H9 (cell line): ENCODE measurements around the gene PCDHGA3. TPM values are rescaled to one million over a fixed set of nuclear protein-coding genes. Genes with fewer than 3 reads are reported as not detected.

ENCODE experiments used
- DNase-seq: peaks from one replicate; pipeline ENCODE4 v3.0.0-alpha.2; 2017
- H2AFZ ChIP-seq: one replicate; pipeline ENCODE4 v1.6.1; 2013; ENCODE audit warnings: mild to moderate bottlenecking, low read length, control low read depth, moderate library complexity
- H2AK5ac ChIP-seq: 2 replicates; pipeline ENCODE4 v1.6.1; 2013; ENCODE audit warnings: low read length, control low read depth, mixed read lengths; ENCODE audit not compliant: insufficient read length
- H2BK120ac ChIP-seq: one replicate; pipeline ENCODE4 v1.6.1; 2013; ENCODE audit warnings: low read depth, mild to moderate bottlenecking, low read length, control low read depth, inconsistent platforms; ENCODE audit not compliant: poor library complexity, severe bottlenecking
- H2BK12ac ChIP-seq: 2 replicates; pipeline ENCODE4 v1.6.1; 2013; ENCODE audit warnings: low read length, control low read depth, mixed read lengths, low read depth; ENCODE audit not compliant: insufficient read length
- H2BK15ac ChIP-seq: 2 replicates; pipeline ENCODE4 v1.6.1; 2013; ENCODE audit warnings: low read depth, low read length, control low read depth
- H2BK20ac ChIP-seq: one replicate; pipeline ENCODE4 v1.6.1; 2013; ENCODE audit warnings: low read depth, mild to moderate bottlenecking, low read length, control low read depth, inconsistent platforms; ENCODE audit not compliant: poor library complexity, severe bottlenecking
- H2BK5ac ChIP-seq: 2 replicates; pipeline ENCODE4 v1.6.1; 2013; ENCODE audit warnings: low read length, control low read depth, mixed read lengths; ENCODE audit not compliant: insufficient read length
- H3K14ac ChIP-seq: 2 replicates; pipeline ENCODE4 v1.6.1; 2013; ENCODE audit warnings: low read length, control low read depth; ENCODE audit not compliant: insufficient read depth
- H3K18ac ChIP-seq: 2 replicates; pipeline ENCODE4 v1.6.1; 2013; ENCODE audit warnings: low read depth, mild to moderate bottlenecking, mixed read lengths, low read length, control low read depth; ENCODE audit not compliant: insufficient read length
- H3K23ac ChIP-seq: 2 replicates; pipeline ENCODE4 v1.6.1; 2013; ENCODE audit warnings: low read length, control low read depth, mixed read lengths, low read depth; ENCODE audit not compliant: insufficient read length
- H3K23me2 ChIP-seq: 2 replicates; pipeline ENCODE4 v1.6.1; 2013; ENCODE audit warnings: low read depth, mild to moderate bottlenecking, mixed read lengths, low read length, control low read depth; ENCODE audit not compliant: insufficient read length, poor library complexity, severe bottlenecking
- H3K27ac ChIP-seq: 2 replicates; pipeline ENCODE4 v1.5.1; 2013; ENCODE audit warnings: low read length, control low read depth, mixed read lengths, low read depth; ENCODE audit not compliant: insufficient read length
- H3K27me3 ChIP-seq: 2 replicates; pipeline ENCODE4 v1.6.1; 2013; ENCODE audit warnings: low read length, control low read depth, inconsistent platforms; ENCODE audit not compliant: insufficient read depth
- H3K4ac ChIP-seq: 2 replicates; pipeline ENCODE4 v1.6.1; 2013; ENCODE audit warnings: low read depth, mild to moderate bottlenecking, control low read depth, inconsistent platforms, low read length, moderate library complexity
- H3K4me1 ChIP-seq: 2 replicates; pipeline ENCODE4 v1.6.1; 2013; ENCODE audit warnings: low read length, control low read depth, inconsistent platforms; ENCODE audit not compliant: insufficient read depth
- H3K4me2 ChIP-seq: 2 replicates; pipeline ENCODE4 v1.6.1; 2013; ENCODE audit warnings: low read length, control low read depth, mixed read lengths; ENCODE audit not compliant: insufficient read length, insufficient read depth
- H3K56ac ChIP-seq: 2 replicates; pipeline ENCODE4 v1.6.1; 2013; ENCODE audit warnings: low read depth, mild to moderate bottlenecking, mixed read lengths, low read length, control low read depth; ENCODE audit not compliant: insufficient read length
- H3K79me1 ChIP-seq: 2 replicates; pipeline ENCODE4 v1.6.1; 2013; ENCODE audit warnings: low read depth, mild to moderate bottlenecking, moderate library complexity, low read length, control low read depth, inconsistent platforms; ENCODE audit not compliant: insufficient read depth, poor library complexity, severe bottlenecking
- H3K79me2 ChIP-seq: 2 replicates; pipeline ENCODE4 v1.6.1; 2013; ENCODE audit warnings: low read length, control low read depth, inconsistent platforms; ENCODE audit not compliant: insufficient read depth
- H3K9ac ChIP-seq: 2 replicates; pipeline ENCODE4 v1.6.1; 2013; ENCODE audit warnings: low read length, control low read depth, mixed read lengths; ENCODE audit not compliant: insufficient read length; ENCODE audit errors: extremely low read depth
- H3K9me3 ChIP-seq: one replicate; pipeline ENCODE4 v1.6.1; 2013; ENCODE audit warnings: low read depth, low read length, inconsistent platforms; ENCODE audit not compliant: control insufficient read depth
- H3T11ph ChIP-seq: one replicate; pipeline ENCODE4 v1.6.1; 2013; ENCODE audit warnings: mild to moderate bottlenecking, low read length, control low read depth, inconsistent platforms
- H4K20me1 ChIP-seq: one replicate; pipeline ENCODE4 v1.6.1; 2013; ENCODE audit not compliant: control insufficient read depth, insufficient read length, insufficient read depth
- H4K5ac ChIP-seq: 2 replicates; pipeline ENCODE4 v1.6.1; 2013; ENCODE audit warnings: low read depth, mild to moderate bottlenecking, mixed read lengths, low read length, control low read depth; ENCODE audit not compliant: insufficient read length
- H4K8ac ChIP-seq: replicated peaks from 2 replicates; pipeline ENCODE4 v1.6.1; 2013; ENCODE audit warnings: low read length, control low read depth, mixed read lengths, low read depth; ENCODE audit not compliant: insufficient read length
- H4K91ac ChIP-seq: 2 replicates; pipeline ENCODE4 v1.6.1; 2013; ENCODE audit warnings: low read depth, mild to moderate bottlenecking, moderate library complexity, mixed read lengths, low read length, control low read depth; ENCODE audit not compliant: insufficient read length
- H3K27ac Mint-ChIP-seq, 3 experiments: 2 replicates in 2 of 3; 3 replicates in 1 of 3; pipeline ENCODE4 v1.8.0; 2020 to 2021; ENCODE audit warnings: mixed read lengths in 3 of 3, mild to moderate bottlenecking in 1 of 3, moderate library complexity in 1 of 3
- H3K27me3 Mint-ChIP-seq: 2 replicates; pipeline ENCODE4 v1.8.0; 2021; ENCODE audit warnings: low read depth, mild to moderate bottlenecking, moderate library complexity, mixed read lengths
- H3K36me3 Mint-ChIP-seq, 3 experiments: 2 replicates in 2 of 3; 3 replicates in 1 of 3; pipeline ENCODE4 v1.8.0; 2020 to 2021; ENCODE audit warnings: low read depth in 3 of 3, mixed read lengths in 3 of 3; ENCODE audit not compliant: insufficient read depth in 1 of 3
- H3K4me1 Mint-ChIP-seq, 2 experiments: 2 replicates each; pipeline ENCODE4 v1.8.0; 2020; ENCODE audit warnings: mixed read lengths in 2 of 2
- H3K4me3 Mint-ChIP-seq, 2 experiments: 2 replicates in 1 of 2; 3 replicates in 1 of 2; pipeline ENCODE4 v1.8.0; 2020 to 2021; ENCODE audit warnings: mild to moderate bottlenecking in 2 of 2, mixed read lengths in 2 of 2, moderate library complexity in 1 of 2
- H3K9me3 Mint-ChIP-seq, 2 experiments: 2 replicates in 1 of 2; 3 replicates in 1 of 2; pipeline ENCODE4 v1.8.0; 2020; ENCODE audit warnings: mild to moderate bottlenecking in 2 of 2, mixed read lengths in 2 of 2, moderate library complexity in 1 of 2
- CTCF ChIP-seq: fragments of 200-600 bp; sonication (generic); conservative IDR thresholded peaks from 3 replicates; pipeline ENCODE4 v1.8.0; 2021; ENCODE audit warnings: antibody characterized with exemption, mild to moderate bottlenecking
- WGBS: extraction: QIAGEN DNeasy Blood & Tissue Kit; methylation state at CpG from one replicate; pipeline ENCODE4 v1.1.7; 2013; ENCODE audit warnings: missing lambda C conversion rate, low lambda C conversion rate, mixed read lengths; ENCODE audit not compliant: insufficient read length; ENCODE audit errors: extremely low coverage; 5-methylcytosine and 5-hydroxymethylcytosine counted together
- total RNA-seq: library from RNA; stranded (reverse); gene quantifications from 2 replicates; pipeline ENCODE4 v1.2.1, GENCODE V29; 2021

Gene PCDHGA3
- total RNA-seq, 1 experiment from 2014 or later = 0.94 TPM

DNA sequence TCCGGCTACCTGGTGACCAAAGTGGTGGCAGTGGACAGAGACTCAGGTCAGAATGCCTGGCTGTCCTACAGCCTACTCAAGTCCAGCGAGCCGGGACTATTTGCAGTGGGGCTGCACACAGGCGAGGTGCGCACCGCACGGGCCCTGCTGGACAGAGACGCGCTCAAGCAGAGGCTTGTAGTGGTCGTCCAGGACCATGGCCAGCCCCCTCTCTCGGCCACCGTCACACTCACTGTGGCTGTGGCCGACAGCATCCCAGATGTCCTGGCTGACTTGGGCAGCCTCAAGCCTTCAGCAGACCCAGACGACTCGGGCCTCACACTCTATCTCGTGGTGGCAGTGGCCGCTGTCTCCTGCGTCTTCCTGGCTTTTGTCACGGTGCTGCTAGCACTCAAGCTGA is 13.3 kb downstream of the PCDHGA3 start:
- Histone ChIP-seq H3K4me1 (no peaks in the 10 kb centered on the region), H3K23ac (no peak overlapping the region), H2BK15ac (no peak overlapping the region), H3K4me2 (no peak overlapping the region), H2BK120ac (no peak overlapping the region), H2BK5ac (no peak overlapping the region), H3K14ac (no peak overlapping the region), H2AK5ac (no peak overlapping the region), H4K20me1 (no peaks in the 10 kb centered on the region), H3K4ac (no peak overlapping the region), H3K27me3 (no peaks in the 10 kb centered on the region), H4K8ac (no peak overlapping the region), H2AFZ (no peak overlapping the region), H4K5ac (no peak overlapping the region), H3K18ac (no peak overlapping the region), H3T11ph (no peak overlapping the region), H3K9ac (no peak overlapping the region), H2BK20ac (no peak overlapping the region), H4K91ac (no peak overlapping the region), H2BK12ac (no peak overlapping the region), H3K79me2 (no peaks in the 10 kb centered on the region), H3K79me1 (no peaks in the 10 kb centered on the region), H3K9me3 (peaks cover 29% of the 10 kb centered on the region), H3K56ac (no peak overlapping the region), H3K27ac (no peak overlapping the region), H3K23me2 (no peaks in the 10 kb centered on the region)
- peaks cover 29 to 68% (median 50%) of the 10 kb centered on the region in 3 experiments for H3K36me3 Mint-ChIP-seq
- no peak overlapping the region for H3K4me3 Mint-ChIP-seq
- no peak overlapping the region for H3K27ac Mint-ChIP-seq
- DNase-seq = no peak
- no peak for TF ChIP-seq CTCF
- peaks cover 2 to 3% of the 10 kb centered on the region in 2 experiments; a peak in 2 of 4 replicates for H3K4me1 Mint-ChIP-seq
- H3K27me3 Mint-ChIP-seq = peaks cover 3% of the 10 kb centered on the region
- peaks cover 61 to 64% of the 10 kb centered on the region in 2 experiments for H3K9me3 Mint-ChIP-seq
- WGBS = no CpG with 5 or more reads among the region's 19 CpGs
